Ishikawa (cell line): Measurements from ENCODE around the gene HRCT1.

Experiments
- CEBPB ChIP-seq: IDR thresholded peaks from 2 replicates; pipeline ENCODE4 v1.6.1; 2012
- CREB1 ChIP-seq: IDR thresholded peaks from 2 replicates; pipeline ENCODE4 v1.6.1; 2012; ENCODE audit warnings: low read depth
- EGR1 ChIP-seq: IDR thresholded peaks from 2 replicates; pipeline ENCODE4 v1.6.1; 2012
- EP300 ChIP-seq: IDR thresholded peaks from 2 replicates; pipeline ENCODE4 v1.6.1; 2012; ENCODE audit warnings: borderline replicate concordance
- RAD21 ChIP-seq: IDR thresholded peaks from 2 replicates; pipeline ENCODE4 v1.6.1; 2012; ENCODE audit warnings: low read depth
- TAF1 ChIP-seq: IDR thresholded peaks from 2 replicates; pipeline ENCODE4 v1.6.1; 2012; ENCODE audit warnings: low read depth, mild to moderate bottlenecking
- TEAD4 ChIP-seq: IDR thresholded peaks from 2 replicates; pipeline ENCODE4 v1.6.1; 2012
- YY1 ChIP-seq: IDR thresholded peaks from 2 replicates; pipeline ENCODE4 v1.6.1; 2012; ENCODE audit warnings: low read depth
- ZBTB7A ChIP-seq: IDR thresholded peaks from 2 replicates; pipeline ENCODE4 v1.6.1; 2012; ENCODE audit warnings: low read depth
- TF ChIP-seq, protein P1 (sequence below): IDR thresholded peaks from 2 replicates; pipeline ENCODE4 v1.6.1; 2012; ENCODE audit warnings: low read depth, mild to moderate bottlenecking
- TF ChIP-seq, protein P2 (sequence below): IDR thresholded peaks from 2 replicates; pipeline ENCODE4 v1.6.1; 2012

DNA sequence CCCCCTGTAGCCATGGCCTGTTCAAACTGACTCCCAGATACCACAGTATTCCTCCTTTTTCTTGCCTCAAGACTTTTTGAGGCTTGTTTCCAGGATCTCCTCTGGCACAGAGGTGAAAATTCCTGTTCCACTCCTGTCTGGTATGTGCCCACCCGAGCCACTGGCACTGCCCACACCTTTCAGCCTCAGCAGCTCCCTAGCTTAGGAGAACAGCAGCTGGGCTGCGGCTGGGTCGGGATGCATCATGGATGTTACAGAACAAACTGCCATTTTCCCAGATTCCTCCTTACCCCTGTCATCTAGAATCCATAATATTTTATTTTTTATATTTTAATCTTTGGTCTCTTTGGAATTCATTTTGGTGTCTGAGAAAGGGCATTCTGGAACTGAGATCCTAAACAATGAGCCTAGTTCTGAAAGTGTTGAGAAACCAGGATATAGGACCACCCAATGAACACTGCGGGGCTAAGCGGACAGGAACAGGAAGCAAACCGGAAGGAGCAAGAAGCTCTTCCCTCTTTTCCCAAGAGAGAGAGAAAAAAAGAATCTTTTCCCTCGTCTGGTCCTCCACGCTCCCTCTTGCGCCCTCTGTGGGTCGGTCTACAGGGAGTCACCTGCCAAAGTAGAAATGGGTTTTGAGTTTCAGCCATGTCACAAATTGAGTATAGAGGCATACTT, 39.5 kb downstream of the HRCT1 start:
- no peak for TF ChIP-seq EP300
- TF ChIP-seq, protein P1, sequence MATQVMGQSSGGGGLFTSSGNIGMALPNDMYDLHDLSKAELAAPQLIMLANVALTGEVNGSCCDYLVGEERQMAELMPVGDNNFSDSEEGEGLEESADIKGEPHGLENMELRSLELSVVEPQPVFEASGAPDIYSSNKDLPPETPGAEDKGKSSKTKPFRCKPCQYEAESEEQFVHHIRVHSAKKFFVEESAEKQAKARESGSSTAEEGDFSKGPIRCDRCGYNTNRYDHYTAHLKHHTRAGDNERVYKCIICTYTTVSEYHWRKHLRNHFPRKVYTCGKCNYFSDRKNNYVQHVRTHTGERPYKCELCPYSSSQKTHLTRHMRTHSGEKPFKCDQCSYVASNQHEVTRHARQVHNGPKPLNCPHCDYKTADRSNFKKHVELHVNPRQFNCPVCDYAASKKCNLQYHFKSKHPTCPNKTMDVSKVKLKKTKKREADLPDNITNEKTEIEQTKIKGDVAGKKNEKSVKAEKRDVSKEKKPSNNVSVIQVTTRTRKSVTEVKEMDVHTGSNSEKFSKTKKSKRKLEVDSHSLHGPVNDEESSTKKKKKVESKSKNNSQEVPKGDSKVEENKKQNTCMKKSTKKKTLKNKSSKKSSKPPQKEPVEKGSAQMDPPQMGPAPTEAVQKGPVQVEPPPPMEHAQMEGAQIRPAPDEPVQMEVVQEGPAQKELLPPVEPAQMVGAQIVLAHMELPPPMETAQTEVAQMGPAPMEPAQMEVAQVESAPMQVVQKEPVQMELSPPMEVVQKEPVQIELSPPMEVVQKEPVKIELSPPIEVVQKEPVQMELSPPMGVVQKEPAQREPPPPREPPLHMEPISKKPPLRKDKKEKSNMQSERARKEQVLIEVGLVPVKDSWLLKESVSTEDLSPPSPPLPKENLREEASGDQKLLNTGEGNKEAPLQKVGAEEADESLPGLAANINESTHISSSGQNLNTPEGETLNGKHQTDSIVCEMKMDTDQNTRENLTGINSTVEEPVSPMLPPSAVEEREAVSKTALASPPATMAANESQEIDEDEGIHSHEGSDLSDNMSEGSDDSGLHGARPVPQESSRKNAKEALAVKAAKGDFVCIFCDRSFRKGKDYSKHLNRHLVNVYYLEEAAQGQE = no peak
- no peak for TF ChIP-seq TAF1
- no peak for TF ChIP-seq EGR1
- TF ChIP-seq, protein P2, sequence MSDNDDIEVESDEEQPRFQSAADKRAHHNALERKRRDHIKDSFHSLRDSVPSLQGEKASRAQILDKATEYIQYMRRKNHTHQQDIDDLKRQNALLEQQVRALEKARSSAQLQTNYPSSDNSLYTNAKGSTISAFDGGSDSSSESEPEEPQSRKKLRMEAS = no peak
- TF ChIP-seq YY1 = 0 out of 2 replicates have a peak, but pooled peaks have one; percentile 45
- TF ChIP-seq TEAD4 = no peak
- TF ChIP-seq CEBPB = no peak
- no peak for TF ChIP-seq CREB1
- no peak for TF ChIP-seq ZBTB7A
- peak; percentile 66 for TF ChIP-seq RAD21
